HG02610 (cell line): Measurements from ENCODE around the gene RYR2.

Experiments used
- ATAC-seq: cut with Tn5 transposase; IDR thresholded peaks from one replicate; pipeline ENCODE4 v1.9.1; 2021; ENCODE audit warnings: mild to moderate bottlenecking, moderate library complexity; ENCODE audit not compliant: unreplicated experiment

RYR2 gene

DNA sequence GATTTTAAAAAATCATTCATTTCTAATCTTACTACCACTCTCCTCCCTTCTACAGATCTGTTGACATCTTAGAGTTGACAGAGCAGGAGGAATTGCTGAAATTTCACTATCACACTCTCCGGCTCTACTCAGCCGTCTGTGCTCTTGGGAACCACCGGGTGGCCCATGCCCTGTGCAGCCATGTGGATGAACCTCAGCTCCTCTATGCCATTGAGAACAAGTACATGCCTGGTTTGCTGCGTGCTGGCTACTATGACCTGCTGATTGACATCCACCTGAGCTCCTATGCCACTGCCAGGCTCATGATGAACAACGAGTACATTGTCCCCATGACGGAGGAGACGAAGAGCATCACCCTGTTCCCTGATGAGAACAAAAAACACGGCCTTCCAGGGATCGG, 572.0 kb downstream of the RYR2 start:
- ATAC-seq, result no peak

DNA sequence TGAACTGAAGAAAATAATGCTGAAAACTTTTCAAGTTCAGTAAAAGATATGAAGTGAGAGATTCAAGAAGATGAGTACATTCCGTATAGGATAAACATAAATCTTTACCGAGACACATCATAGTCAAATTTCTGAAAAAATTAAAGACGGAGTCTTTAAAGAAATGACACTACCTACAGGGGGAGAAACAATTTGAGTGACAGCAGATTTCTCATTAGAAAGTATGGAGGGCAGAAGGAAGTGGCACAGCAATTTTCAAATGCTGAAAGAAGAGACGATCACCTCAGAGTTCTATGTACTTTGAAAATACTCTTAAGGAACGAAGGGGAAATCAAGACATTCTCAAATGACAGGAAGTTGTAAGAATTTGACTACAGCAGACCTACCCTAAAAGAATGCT, 577.6 kb downstream of the RYR2 start:
- no peak for ATAC-seq

DNA sequence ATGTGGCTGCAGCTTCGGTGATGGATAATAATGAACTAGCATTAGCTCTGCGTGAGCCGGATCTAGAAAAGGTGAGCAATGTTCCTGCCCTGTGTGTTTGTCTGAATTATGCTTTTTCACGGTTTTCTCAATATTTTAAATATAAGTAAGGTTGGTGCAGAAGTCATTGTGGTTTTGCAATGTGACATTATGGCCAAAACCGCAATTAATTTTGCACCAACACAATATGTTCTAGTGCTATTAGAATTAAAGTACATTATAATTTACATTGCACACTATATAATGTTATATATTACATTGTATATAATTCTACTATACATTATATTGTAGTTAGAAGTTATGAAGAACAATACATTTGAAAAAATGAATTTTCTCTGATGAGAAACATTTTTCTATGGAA, 592.9 kb downstream of the RYR2 start:
- ATAC-seq, result no peak

DNA sequence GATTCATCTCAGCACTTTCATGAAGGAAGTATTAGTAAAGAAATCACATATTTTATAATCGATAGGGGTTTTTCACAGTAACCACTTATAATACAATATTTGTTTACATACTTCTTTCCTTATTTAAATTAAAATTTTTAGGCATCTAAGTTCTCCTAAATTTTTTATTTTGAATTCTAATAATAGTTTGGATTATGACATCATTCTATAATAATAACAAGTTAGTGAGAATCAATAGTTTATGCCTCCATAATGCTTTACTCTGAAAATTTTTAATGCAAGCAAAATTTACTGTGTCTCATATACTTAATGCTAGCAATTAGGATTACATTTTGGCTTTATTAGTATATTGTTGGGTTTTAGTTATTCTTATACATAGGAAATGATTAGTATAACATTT, 596.6 kb downstream of the RYR2 start:
- ATAC-seq, result no peak

DNA sequence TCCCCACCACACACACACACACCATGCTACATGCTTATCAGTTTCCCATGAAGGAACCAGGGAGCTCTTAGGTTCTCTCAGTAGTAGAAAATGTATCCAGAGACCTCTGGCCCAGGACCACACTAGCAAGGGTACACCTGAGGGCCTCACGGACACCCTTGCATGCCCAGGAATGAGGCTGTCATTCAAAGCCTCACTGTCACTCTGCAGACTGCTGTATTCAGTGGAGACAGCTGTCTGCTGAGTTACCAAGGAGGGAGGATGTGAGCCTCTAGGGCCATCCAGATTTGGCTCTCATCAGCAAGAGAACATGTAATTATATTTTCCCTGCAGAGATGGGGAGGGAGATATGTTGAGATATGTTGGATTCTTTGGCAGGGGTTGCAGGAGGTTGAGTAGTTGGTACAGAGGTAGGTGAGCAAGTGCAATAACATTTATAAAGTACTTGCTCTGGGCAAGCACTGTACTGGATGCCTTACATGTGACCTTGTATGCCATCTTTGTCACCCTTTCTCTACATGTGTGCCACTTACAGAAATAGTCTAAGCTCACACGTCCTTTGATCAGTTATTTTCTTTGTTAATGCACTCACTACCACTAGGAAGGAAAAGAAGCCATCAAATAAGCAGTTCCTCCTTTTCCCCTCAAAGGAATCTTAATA, 598.2 kb downstream of the RYR2 start:
- no peak for ATAC-seq

DNA sequence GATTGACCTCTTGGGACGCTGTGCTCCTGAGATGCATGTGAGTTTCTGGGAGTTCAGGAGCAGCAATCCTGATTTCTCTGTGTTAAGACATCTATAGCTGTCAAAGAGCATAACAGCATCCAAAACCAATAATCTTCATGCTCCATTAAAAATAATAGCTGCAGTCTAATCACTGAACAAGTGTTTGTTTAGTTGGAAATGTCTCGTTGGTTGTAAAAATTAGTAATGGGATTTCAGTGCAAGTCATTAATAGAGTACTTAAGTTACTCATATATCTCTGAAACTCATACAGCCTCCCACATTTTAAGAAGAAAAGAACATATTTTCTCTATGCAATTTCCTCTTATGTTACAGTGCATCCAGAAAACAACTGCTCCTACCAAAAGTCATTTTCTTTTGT, 599.0 kb downstream of the RYR2 start:
- no peak for ATAC-seq

DNA sequence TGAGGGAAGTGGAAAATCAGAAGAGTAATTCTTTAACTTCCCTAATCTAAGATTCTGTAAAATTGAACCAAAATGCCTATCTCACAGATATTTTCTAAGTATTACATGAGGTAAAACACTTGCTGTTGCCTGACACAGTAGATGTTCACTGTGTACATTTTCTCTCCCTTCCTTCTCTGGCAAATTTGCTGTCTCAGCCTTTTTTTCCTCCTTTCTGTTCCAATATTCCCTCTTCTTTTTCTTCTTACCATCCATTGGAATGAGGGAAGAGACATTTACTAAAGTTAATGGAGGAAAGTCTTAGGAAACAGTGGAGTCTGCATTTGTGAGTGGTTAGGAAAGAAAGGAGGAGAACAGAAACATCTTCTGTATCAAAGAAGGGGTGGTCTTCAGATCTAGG, 608.8 kb downstream of the RYR2 start:
- ATAC-seq, result no peak

DNA sequence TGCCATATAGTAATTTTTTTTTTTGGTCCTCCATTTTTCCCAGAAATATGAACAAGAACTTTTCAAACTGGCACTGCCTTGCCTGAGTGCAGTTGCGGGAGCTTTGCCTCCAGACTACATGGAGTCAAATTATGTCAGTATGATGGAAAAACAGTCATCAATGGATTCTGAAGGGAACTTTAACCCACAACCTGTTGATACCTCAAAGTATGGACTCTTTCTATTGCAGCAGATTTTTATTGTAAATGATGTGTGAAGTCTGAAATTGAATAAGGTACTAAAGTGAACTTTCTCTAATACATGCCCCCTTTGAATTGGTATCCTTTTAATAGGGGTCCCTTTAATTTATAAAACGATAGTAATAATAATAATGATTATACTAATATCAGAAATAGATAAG, 613.8 kb downstream of the RYR2 start:
- no peak for ATAC-seq

DNA sequence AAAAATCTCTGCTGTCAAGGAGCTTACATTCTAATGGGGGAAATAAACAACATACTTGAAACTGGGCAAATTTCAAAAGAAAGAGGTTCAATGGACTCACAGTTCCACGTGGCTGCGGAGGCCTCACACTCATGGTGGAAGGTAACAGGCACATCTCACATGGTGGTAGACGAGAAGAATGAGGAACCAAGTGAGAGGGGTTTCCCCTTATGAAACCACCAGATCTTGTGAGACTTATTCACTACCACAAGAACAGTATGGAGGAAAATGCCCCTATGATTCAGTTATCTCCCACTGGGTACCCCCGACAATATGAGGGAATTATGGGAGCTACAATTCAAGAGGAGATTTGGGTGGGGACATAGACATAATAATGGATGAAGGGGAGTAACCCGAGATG, 622.4 kb downstream of the RYR2 start:
- ATAC-seq, result peak; percentile 82

DNA sequence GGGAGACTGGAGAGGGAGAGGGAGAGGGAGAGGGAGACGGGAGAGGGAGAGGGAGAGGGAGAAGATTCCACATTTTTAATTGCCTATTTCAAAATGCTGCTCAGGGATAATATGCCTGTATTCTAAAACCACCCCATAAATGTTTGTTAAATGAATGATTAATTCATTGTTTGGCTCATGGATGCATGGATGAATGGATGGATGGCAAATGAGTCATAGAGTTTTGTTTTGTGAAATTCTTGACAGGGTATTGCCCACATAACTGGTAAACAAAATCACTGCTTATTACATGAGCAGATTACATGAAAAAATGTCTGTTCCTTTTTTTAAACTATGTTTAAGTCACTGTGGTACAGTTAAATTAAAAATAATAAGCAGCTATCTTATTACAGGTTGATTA, 628.3 kb downstream of the RYR2 start:
- no peak for ATAC-seq

DNA sequence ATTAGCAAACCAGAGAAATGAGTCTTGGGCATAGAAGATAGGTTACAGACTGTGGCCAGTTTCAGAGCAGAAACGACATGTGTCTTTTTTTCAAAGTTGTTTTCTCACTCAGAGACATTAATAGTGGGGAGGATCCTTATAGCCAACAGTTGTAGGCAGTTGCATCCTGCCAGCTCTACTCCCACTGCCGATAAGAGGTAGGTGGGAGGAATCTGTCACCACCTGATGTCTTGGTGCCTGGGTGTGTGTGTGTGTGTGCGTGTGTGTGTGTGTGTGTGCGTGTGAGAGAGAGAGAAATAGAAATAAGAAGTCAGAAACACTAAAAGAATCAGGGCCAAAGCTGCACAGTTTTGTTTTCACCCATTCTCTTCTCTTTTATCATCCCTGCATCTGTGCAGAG, 629.3 kb downstream of the RYR2 start:
- no peak for ATAC-seq

DNA sequence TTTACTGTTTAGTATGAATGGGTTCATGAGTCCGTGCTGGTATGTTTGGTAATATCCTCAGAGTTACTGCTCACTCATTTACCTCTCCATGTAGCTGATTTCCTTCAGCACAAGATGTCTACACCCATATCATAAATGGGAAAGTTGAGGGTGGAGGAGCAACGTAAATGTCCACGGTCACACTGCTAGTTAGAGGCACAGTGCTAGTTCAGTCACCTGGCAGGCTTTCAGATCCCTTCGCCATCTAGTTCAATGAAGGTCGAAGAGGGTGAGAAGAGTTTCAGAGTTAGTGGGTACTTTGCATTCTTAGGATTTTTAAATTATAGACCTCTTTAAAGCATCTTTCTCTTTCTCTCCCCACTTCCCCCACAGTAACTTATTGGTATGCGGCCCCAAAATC, 630.0 kb downstream of the RYR2 start:
- no peak for ATAC-seq

DNA sequence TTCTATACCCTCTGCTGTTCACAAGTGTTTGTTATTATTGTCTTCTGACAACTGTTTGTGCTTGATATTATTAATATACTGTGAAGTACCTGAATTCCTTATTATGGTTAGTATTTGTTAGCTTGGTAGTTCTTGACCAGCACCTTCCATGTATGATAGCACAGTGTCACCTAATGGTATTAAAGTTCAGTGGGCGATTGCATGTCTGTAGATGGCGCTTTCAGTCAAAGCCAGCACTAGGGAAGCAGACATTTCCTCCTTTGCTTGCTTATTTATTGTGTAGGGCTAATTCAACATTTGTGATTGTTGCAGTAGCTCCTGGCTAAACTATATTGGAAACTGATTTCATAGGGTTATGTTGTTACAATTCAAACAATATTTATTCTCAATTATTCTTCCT, 630.8 kb downstream of the RYR2 start:
- no peak for ATAC-seq

DNA sequence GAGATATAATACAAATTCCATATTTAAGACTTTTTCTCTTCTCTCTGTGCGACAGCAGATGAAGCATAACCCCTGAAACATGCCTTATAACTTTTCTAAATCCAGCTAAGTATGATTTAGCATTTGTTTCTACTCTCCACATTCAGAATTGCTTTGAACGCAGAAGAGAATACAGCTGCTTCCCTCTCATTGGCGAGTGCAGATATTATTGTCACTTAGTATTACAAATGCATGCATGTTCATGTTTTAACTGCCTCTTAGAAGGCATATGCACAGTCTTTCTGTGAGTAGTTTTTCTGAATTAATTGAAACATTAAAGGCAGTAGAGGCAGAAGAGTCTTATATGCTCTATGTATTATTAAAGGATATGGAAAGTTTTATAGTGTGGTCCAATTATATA, 631.6 kb downstream of the RYR2 start:
- ATAC-seq, result no peak

DNA sequence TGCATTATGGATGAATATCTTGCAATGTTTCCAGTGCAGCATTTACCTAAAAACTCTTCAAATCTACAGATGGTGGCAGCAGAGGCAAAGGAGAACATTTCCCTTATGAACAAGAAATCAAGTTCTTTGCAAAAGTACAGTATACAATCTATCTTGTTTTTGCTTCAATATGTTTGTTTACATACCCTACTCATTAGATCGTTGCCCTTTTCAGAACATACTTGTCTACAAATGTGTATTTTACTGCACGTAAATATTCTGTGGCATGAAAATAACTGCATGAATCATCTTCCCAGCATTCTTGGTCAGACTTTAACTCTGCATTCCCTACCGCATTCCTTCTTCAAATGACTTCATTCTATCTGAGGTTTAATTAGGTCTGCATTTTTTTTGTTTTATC, 636.0 kb downstream of the RYR2 start:
- ATAC-seq, result no peak

DNA sequence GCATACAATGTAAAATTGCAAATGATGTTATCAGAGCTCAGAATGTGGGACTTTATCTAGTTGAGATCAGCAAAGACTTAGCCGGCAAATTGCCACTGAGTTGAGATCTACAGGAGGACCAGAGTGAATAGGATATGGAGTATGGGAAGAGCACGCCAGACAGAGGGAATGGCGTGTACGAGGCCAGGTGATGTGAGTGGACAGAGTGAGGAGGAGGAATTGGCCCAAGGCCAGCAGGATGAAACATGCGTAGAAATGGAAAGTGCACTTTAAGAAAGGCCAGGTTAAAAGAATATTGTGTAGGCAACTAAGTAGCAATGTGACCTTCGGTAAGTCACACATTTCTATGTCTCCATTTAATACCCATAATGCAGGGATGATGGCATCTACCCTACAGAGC, 637.7 kb downstream of the RYR2 start:
- no peak for ATAC-seq

DNA sequence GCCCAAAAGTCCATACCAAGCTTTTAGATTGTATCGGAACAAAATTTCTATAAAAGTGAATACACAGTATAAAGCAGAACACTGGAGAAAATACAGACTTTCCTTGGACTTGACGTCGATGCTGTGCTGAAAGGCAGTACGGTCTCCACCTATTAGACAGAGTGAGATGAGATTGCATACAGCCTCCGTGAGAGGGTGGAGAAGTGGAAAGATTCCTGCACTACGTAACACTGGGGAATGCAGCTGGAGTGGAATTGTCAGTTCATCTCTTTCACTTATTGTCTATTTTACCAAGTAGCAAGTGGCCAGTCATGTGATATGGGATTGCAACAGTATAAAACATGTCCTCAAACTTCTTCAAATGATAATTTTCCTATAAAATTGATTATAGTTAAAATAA, 639.2 kb downstream of the RYR2 start:
- no peak for ATAC-seq

DNA sequence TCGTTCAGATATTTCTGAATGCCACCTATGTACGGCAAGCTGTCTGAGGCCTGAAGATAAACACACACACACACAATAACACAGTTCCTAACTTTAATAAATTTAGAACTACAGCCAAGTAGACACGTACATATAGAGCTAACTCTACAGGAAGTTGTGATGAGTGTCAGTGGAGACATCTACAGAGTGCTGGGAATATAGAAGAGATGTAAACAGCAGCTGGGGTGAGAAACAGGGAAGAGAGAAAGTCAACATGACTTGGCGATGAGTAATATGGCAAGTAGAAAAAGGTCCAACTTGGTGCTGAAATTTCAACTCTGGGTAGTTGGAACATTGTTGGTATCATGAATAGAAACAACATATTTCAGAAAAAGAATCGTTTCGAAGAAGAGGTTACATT, 642.3 kb downstream of the RYR2 start:
- no peak for ATAC-seq

DNA sequence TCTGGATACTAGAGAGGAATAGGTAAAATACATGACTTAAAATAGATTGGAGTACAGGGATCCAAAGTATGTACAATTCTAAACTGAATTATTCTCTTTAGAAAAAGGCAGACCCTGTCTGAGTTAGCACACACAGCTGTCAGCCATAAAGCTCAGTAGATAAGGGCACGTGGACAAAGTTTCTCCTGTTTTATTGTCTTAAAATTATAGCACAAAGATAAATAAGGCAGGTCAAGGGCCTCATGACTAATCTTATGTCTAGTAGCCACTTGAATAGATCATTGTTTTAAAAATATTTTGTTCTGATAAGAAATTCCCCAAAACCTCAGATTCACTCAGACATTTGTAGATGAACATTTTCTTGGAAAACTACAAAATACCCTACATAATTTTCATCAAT, 643.6 kb downstream of the RYR2 start:
- no peak for ATAC-seq

DNA sequence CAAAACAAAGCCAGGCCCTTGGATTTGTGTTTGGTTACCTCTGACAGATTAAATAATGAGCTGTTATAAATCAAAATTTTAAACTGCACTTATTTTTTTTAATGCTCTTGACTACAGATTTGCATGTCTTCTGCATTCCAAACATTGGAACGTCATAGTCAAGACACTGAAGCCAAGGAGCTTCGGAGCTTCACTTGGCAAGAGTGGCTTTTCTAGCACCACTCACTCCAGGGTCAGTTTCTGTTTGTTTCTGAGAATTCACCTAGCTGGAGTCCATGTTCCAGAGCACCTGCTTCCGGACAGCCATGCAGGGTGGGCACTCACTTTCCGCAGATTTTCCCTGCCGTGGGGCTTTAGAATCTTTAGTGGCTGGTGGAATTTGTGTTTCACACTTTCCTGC, 645.8 kb downstream of the RYR2 start:
- ATAC-seq, result no peak

DNA sequence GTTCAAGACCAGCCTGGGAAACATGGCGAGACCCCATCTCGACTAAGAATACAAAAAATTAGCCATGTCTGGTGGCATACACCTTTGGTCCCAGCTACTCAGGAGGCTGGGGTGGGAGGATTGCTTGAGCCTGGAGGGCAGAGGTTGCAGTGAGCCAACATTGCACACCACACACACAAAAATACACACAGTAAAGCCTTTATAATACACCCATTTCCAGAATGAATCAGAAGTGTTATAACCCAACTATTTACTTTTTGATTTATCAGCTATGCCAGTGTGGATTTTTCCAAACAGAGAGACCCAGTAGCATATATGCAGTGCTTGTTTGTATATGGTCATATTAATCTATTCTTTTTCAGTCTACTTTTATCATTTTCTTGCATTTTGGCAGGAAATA, 648.7 kb downstream of the RYR2 start:
- ATAC-seq, result no peak

DNA sequence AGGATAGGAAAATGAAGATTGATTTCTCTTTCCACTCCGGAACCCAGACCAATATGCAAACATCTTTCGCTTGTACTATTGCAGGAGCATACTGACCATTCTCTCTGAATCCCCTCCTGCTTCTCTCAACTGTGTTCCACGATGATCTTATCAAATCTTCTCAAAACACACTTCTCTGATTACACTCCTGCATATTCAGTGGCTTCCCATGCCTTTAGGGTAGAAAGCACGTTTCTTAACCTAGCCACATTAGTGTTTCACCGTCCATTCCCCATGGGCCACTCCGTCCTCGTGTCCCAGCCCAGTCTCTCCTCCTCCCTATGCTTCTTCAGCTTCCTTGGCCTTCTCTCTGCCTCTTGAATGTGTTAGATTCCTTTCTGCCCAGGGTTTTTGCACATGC, 650.3 kb downstream of the RYR2 start:
- ATAC-seq, result no peak

DNA sequence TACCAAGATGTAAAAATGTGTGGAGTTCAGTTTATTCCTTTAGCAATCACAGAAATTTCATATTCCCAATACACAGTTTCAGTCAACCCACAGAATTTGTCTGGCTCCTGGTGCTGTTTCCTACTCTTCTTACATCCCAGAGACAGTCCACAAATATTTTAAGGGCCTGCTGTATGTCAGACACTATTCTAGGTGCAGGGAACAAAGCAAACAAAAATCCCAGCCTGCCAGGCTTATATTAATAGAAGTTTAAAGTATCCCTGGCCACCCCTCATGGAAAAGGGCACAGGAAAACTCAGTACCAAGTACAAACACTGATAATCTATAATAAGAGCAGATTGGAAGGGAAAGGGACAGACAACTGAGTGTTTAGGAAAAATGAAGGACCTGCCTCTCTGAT, 653.9 kb downstream of the RYR2 start:
- ATAC-seq, result no peak

DNA sequence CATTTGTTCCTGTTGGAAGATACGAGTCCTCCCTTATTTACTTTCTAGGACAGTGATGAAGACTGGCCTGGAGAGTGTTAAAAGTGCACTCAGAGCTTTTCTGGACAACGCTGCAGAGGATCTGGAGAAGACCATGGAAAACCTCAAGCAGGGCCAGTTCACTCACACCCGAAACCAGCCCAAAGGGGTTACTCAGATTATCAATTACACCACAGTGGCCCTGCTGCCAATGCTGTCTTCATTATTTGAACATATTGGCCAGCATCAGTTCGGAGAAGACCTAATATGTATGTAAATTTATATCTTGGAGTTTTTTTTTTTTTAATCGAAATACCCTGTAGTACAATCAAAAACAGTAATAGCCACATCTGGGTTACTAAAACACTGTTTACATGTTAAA, 658.2 kb downstream of the RYR2 start:
- ATAC-seq, result no peak
